GM18519 (cell line): ENCODE data around the gene EARS2.
A peak's percentile ranks its signal among the peaks of the same experiment; 100 is the strongest.

Experiments
- ATAC-seq: cut with Tn5 transposase; IDR thresholded peaks from one replicate; pipeline ENCODE4 v1.9.1; 2021; ENCODE audit warnings: mild to moderate bottlenecking, moderate library complexity; ENCODE audit not compliant: unreplicated experiment, low FRiP score

EARS2 gene

DNA sequence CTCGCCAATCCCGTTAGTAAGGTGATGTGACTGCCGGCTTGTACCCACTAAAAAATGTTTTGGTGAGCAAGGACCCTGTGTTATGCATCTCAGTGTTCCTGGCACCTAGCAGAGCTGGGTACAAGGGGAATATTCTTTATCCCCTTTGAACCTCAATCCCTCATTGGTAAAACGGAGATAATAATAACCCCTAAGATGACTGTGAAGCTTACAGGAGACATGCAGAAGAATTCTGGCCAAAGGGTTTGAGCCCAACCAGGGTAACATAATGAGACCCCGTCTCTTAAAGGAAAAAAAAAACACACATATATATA lies 47.8 kb downstream of the EARS2 start:
- no peak for ATAC-seq

DNA sequence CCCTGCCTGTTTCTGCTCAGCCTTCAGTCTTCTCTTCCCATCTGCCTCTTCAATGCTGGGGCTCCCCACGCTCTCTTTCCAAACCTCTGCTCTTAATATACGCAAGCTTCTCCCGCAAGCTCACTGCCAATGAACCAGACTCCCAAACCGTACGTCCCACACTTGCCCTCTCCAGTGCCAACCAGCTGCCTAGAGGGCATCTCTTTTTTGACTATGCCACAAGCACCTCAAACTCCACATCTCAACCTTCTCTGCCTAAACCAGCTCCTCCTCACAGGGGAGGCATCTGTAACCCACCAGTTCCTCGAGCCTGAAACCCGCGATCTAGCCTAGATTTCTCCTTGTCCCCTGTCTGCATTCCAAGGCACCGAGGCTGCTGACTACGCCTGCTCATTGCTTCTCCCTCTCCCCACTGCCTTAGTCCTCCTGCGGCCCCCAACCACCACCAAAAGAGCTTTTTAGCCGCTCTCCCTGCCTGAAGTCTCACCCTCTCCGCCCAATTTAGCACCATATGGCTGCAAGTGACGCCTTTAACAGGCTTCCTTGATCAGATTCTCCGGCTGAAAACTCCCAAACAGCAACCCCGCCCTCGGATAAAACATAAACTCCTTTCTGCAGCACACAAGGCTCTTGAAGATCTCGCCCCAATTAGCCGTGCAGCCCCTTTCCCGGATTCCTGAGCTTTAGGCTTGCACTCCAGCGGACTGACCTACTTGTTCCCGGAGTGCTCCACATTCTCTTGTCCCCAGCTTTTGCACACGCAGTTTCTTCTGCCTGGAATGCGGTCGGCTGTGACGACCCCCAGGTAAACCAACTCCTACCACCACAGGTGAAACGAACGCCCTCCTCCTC lies 48.3 kb downstream of the EARS2 start:
- no peak for ATAC-seq

GRCh38 chr16:23506606-23506994 lies 50.5 kb downstream of the EARS2 start:
- ATAC-seq = no peak

DNA sequence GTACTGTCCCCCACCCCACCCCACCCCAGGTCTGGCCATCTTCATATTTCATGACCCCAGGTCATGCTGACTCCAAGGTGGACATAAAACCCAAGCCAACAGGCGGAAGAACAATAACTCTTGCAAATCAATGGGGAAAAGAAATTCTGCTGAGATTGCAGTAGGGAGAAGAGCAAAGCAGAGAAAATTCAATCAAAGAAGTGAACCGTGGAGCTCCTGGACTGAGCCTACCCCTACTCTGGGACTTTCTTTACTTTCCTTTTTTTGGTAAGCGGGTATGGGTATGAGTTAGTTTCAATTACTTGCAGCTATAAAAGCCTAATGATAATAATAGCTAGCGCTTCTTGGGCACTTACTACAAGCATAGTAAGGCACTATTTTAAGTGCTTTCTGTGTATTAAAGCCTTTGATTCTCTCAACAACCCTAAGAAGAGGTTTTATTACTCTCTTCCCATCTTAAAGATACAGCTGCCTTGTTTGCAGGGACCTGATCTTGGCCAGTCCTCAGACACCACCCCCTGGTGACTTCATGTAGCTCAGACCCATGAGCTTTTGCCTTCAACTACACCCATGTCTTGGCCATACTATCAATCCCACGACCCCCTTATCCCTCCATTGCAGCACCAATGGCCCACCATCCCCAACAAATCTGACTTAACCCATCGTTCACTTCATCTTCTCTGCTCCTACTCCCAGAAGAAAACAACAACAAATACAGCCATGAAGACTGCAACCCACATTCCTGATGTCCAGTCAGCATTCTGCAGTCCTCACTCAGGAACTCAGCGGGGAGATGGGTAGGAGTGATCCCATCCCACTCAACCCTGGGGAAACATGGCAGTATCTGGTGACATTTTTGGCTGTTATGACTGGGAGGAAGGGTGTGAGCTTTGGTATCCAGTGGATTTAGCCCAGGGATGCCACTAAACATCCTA lies 51.2 kb downstream of the EARS2 start:
- no peak for ATAC-seq

GRCh38 chr16:23505180-23505665 lies 51.9 kb downstream of the EARS2 start:
- no peak for ATAC-seq

DNA sequence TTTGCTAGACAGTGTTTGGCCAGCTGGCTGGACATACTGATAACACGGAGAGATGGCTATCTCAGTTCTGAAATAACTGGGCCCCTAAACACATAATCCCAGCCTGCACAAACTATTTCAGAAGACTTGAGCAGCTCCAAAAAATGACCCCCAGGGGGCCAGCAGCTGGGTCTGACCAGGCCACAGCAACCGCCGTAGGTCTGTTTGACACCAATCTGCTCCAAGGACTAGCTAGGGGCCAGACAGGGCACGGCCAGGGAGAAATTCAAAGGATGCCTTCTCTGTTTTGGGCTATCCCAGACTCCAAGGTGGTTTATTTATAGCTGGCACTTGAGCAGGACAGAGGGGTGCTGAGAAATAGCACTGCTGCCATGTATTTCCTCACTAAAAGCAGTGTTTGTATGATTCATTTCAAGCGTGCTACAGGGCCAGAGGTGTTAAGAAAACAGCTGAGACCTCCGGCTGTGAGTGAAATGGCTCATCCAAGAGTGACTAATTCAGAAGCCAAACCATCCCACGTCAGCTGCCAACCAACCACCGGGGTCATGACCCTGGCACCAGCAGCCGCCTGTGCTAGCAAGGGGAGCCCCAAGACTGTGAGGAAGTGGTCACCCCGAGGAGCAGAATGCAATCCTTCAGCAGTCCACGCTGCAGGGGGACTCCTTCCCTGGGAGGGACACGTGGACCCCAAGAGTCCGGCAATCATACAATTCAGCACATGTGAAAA lies 52.5 kb downstream of the EARS2 start:
- peak; percentile 52 for ATAC-seq

DNA sequence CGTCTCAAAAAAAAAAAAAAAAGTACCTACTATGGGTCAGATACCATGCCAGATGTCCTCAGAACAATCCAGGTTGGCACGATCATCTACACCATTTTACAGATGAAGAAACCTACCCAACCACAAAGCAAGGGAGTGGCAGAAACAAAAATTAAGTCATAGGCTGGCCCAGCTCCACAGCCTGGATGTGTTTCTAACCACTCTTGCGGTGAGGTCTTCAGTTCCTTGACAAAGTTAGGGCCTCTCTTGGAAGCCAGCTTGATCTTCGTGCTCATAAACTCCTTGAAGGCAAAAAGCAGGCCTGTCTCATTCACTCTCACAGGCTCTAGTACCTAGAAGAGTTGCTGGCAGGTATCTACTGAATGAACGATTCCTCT lies 53.1 kb downstream of the EARS2 start:
- ATAC-seq = no peak

DNA sequence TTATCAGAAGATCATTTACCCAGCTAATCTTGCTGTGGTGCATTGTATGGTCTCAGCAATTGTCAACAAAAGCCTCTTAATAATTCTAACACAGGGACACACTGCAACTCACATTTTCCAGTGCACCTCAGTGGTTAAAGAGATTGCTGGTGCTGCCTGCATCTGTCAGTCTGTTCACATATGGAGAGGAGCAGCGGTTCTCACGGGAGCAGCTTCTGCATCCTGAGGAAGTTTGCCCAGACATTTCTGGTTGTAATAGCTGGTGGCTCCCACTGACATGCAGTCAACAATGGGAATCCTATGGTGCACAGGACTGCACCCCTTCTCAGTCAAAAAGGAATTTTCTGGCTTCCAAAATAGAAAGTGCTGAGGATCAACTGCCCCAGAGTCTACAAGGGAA lies 54.7 kb downstream of the EARS2 start:
- no peak for ATAC-seq

DNA sequence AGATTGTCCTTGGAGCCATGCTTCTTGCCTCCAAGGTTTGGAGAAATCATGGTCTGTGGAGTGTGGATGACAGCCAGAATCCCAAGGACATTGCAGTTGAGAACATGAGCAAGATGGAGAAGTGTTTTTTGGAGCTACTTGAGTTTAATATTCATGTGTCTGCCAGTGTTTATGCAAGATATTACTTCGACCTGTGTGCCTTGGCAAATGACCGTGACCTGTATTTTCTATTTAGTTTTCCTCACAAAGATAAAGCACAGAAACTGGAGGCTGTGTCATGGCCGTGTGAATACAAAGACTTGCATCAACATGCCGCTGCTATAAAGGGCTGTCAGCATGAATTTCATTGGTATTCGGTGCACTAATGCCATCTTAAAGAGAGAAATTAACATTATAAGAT lies 55.9 kb downstream of the EARS2 start:
- no peak for ATAC-seq

GRCh38 chr16:23500862-23501225 lies 56.3 kb downstream of the EARS2 start:
- no peak for ATAC-seq

DNA sequence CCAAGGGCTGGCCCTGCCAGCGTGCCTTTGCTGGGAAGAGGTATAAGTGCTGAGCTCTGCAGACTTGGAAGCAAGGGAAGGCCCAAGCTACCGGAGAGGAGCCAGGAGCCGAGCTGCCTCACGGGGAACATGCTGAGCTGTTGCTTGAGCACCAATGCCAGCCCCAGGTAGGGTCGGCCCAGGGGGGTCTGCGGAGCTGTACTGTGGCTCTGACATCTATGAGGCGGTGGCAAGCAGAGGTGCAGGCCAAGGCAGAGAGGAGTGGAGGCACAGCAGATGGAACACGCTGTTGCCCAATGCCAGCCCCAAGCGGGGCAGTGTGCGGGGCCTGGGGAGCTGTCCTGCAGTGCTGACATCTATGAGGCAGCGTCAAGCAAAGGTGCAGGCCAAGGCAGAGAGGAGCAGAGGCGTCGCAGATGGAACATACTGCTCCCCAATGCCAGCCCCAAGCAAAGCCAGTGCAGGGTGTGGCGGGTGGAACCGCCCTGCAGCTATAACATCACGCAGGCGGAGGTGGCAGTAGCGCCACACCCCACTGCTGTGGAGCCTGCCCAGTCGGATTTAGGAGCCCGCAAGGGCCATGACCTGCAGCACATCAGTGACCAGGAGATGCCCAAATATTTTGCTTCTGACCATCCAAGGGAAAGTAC lies 56.8 kb downstream of the EARS2 start:
- no peak for ATAC-seq

DNA sequence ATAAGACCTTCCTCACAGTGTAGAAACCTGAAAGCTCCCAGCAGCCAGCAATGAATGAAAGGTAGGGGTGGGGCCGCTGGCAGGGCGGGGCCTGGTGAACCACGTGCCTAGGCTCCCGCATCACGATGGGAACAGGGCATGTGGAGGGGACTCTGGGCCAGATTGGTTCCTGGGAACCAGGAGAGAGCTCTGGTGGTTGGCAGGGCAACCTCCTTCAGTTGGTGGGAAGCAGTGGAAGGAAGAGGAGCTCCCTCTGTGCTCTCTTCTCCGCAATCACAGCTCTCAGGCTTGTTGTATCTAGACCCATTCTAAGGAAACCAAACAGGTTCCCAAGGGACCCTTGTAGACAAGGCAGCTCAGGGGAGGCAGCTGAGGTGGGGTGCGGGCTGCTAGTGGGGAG lies 57.3 kb downstream of the EARS2 start:
- no peak for ATAC-seq

- ATAC-seq = no peak
Measured at GRCh38 chr16:23498863-23499262, 58.3 kb downstream of the EARS2 start.

DNA sequence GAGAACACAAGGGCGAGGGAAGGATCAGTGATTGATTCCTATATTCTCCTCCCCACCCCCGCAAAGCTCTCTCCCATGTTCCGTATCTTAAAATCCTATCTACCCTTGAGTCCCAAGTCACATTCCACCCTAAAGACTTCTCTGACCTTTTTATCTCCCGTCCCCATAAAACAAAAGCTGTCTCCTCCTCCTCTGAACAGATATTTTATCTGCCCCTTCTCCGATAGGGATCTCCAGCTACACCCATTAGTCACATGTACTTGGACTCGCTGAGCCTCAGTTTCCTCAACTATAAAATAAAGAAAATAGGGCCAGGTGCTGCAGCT lies 59.6 kb downstream of the EARS2 start:
- no peak for ATAC-seq

DNA sequence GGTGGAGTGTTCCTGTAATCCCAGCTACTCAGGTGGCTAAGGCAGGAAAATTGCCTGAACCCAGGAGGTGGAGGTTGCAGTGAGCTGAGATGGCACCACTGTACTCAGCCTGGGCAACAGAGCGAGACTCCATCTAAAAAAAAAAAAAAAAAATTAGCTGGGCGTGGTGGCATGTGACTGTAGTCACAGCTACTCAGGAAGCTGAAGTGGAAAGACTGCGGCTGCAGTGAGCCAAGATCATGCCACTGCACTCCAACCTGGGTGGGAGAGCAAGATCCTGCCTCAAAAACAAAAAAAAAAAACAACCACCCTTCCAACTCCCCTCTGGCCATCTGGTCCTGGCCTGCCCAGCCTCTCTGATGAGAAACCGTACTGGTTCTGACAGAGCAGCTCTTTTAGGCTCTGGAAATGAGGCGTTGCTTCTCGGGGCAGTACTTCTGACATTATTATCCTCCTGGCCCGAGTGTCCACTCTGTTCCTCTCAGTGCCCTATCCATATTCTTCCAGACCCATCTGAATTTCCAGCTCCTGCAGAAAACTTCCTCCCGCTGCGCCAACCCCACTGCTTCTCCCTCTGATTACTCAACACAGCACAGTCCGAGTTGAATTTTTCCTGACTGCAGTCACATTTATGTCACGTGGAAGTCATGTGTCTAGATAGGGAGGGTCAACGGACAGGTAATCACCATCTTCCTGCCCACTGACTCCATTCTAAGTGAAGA lies 60.2 kb downstream of the EARS2 start:
- no peak for ATAC-seq

GRCh38 chr16:23495671-23496070 lies 61.5 kb downstream of the EARS2 start:
- no peak for ATAC-seq

GRCh38 chr16:23494188-23494587 lies 63.0 kb downstream of the EARS2 start:
- no peak for ATAC-seq

DNA sequence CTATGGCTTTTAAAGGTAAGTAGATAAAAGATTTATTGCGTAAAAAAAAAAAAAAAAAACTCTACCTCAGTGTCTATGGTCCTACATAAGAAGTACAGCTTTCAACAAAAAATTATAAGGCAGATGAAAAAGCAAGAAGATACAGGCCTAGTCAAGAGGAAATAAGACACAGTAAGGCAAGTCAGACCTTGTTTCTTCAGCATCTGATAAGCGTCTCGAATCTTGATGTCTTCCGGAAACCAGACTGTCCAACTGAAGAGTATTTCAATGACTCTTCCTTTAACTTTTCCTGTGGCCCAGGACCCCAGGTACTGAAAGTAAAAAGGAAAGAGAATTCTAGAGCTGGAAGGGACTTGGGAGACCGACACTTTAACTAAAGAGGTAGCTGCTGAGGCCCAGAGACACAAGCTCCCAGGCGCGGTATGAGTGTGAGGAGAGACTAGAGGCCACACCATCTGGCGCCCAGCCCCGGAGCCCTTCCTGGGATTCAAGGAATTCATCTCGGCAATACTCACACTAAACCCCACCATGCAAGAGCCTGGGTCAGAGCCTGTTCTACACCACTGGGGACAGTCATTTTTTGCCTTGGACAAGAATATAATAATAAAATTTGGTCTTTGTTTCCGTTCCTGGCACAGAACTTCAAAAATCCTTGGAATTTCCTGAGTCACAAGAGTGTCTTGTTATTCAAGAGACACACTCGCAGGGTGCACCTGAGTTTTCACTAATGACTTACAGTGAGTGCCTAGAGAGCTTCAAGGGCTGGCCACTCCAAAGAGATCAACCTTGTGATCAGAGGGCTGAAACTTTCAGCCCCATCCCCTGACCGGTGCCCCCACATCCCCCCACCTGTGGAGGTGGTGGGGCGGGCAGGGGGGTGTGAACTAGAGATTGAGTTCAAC lies 65.4 kb downstream of the EARS2 start:
- no peak for ATAC-seq

DNA sequence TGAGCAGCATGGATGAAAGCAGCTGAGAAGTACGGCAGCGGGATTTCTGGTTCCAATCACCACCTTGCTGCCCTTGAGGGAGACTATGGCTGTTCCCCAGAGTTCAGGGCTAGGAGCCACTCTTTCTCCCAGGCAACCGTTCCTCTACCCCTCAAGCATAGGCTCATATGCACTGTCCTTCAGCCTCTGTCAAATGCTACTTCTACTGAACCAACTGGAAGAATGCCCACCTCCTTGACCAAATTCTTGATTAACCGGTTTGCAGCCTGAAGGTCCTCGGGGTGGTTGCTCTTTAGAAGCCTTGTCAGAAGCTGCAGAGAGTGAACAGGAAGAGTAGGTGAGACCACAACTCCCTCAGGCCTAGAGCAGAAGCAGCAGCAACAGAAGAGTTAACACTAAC lies 70.7 kb downstream of the EARS2 start:
- ATAC-seq = no peak
